HEK293 (cell line): ENCODE measurements around the gene FAM228B.
A peak's percentile ranks its signal among the peaks of the same experiment; 100 is the strongest.

Experiments
- CTCF ChIA-PET: fragments of 350-600 bp; formaldehyde crosslinking; extraction: SDS; loops from one replicate; lab custom pipeline; 2021; ENCODE audit warnings: antibody characterized with exemption; lab: Yijun Ruan, JAX
- POLR2A ChIA-PET: fragments of 300-600 bp; formaldehyde crosslinking; extraction: SDS; loops from one replicate; lab custom pipeline; 2020; ENCODE audit warnings: antibody characterized with exemption, inconsistent platforms; lab: Yijun Ruan, JAX
- H3K27ac ChIP-seq: fragments of 200-500 bp; sonication (Bioruptor generic); 2 replicates; pipeline ENCODE4 v1.5.1; 2014; ENCODE audit warnings: low read depth, low read length, control low read depth, inconsistent platforms; ENCODE audit errors: extremely low read depth
- H3K36me3 ChIP-seq, 2 experiments: fragments of 200-500 bp in 1 of 2; sonication (Bioruptor generic) in 1 of 2; 1 replicate in 1 of 2; 2 replicates in 1 of 2; pipeline ENCODE4 v1.5.1; 2014 to 2017; ENCODE audit warnings: inconsistent platforms in 2 of 2, low read length in 2 of 2; ENCODE audit not compliant: control insufficient read depth in 2 of 2, insufficient read depth in 1 of 2
- H3K4me1 ChIP-seq: fragments of 200-500 bp; sonication (Bioruptor generic); 2 replicates; pipeline ENCODE4 v1.5.1; 2014; ENCODE audit warnings: mild to moderate bottlenecking, low read length, inconsistent platforms; ENCODE audit not compliant: control insufficient read depth, insufficient read depth
- H3K4me3 ChIP-seq: 2 replicates; pipeline ENCODE4 v1.5.1; 2011; ENCODE audit warnings: low read depth, mild to moderate bottlenecking, control low read depth, low read length, moderate library complexity
- H3K9me3 ChIP-seq: fragments of 200-500 bp; sonication (Bioruptor generic); 2 replicates; pipeline ENCODE4 v1.5.1; 2014; ENCODE audit warnings: low read depth, low read length, inconsistent platforms; ENCODE audit not compliant: control insufficient read depth, insufficient read depth
- BCL11B ChIP-seq: fragments of 450-650 bp; formaldehyde crosslinking; IDR thresholded peaks from 2 replicates; pipeline ENCODE4 v1.5.1; 2016; ENCODE audit warnings: low read depth, missing biosample characterization, missing genetic modification characterization
- CTCF ChIP-seq: fragments of 450-650 bp; formaldehyde crosslinking; IDR thresholded peaks from 2 replicates; pipeline ENCODE4 v1.5.1; 2016; ENCODE audit warnings: missing biosample characterization, missing genetic modification characterization
- INSM2 ChIP-seq: fragments of 450-650 bp; formaldehyde crosslinking; IDR thresholded peaks from 2 replicates; pipeline ENCODE4 v1.5.1; 2016; ENCODE audit warnings: missing biosample characterization, missing genetic modification characterization
- KLF7 ChIP-seq: fragments of 450-650 bp; formaldehyde crosslinking; IDR thresholded peaks from 2 replicates; pipeline ENCODE4 v1.5.1; 2016; ENCODE audit warnings: missing biosample characterization, missing genetic modification characterization, borderline replicate concordance
- REPIN1 ChIP-seq: fragments of 450-650 bp; formaldehyde crosslinking; IDR thresholded peaks from 2 replicates; pipeline ENCODE4 v1.5.1; 2017; ENCODE audit warnings: missing biosample characterization, missing genetic modification characterization, low read depth
- SP3 ChIP-seq: fragments of 450-650 bp; formaldehyde crosslinking; IDR thresholded peaks from 2 replicates; pipeline ENCODE4 v1.5.1; 2016; ENCODE audit warnings: missing biosample characterization, missing genetic modification characterization
- ZBTB17 ChIP-seq: fragments of 450-650 bp; formaldehyde crosslinking; IDR thresholded peaks from 2 replicates; pipeline ENCODE4 v1.5.1; 2016; ENCODE audit warnings: missing biosample characterization, missing genetic modification characterization
- ZBTB48 ChIP-seq: fragments of 450-650 bp; formaldehyde crosslinking; IDR thresholded peaks from 2 replicates; pipeline ENCODE4 v1.5.1; 2016; ENCODE audit warnings: missing biosample characterization, missing genetic modification characterization
- ZNF10 ChIP-seq: fragments of 450-650 bp; formaldehyde crosslinking; IDR thresholded peaks from 2 replicates; pipeline ENCODE4 v1.5.1; 2017; ENCODE audit warnings: missing biosample characterization, missing genetic modification characterization
- ZNF157 ChIP-seq: fragments of 450-650 bp; formaldehyde crosslinking; IDR thresholded peaks from 2 replicates; pipeline ENCODE4 v1.5.1; 2016; ENCODE audit warnings: missing biosample characterization, missing genetic modification characterization
- ZNF16 ChIP-seq: fragments of 450-650 bp; formaldehyde crosslinking; IDR thresholded peaks from 2 replicates; pipeline ENCODE4 v1.5.1; 2016; ENCODE audit warnings: low read depth, missing biosample characterization, missing genetic modification characterization
- ZNF175 ChIP-seq: fragments of 450-650 bp; formaldehyde crosslinking; IDR thresholded peaks from 2 replicates; pipeline ENCODE4 v1.5.1; 2016; ENCODE audit warnings: missing biosample characterization, missing genetic modification characterization
- ZNF324 ChIP-seq: fragments of 450-650 bp; formaldehyde crosslinking; IDR thresholded peaks from 2 replicates; pipeline ENCODE4 v1.5.1; 2016; ENCODE audit warnings: missing biosample characterization, missing genetic modification characterization
- ZNF530 ChIP-seq: fragments of 450-650 bp; formaldehyde crosslinking; IDR thresholded peaks from 2 replicates; pipeline ENCODE4 v1.5.1; 2016; ENCODE audit warnings: low read depth, missing biosample characterization, missing genetic modification characterization
- ZNF544 ChIP-seq: fragments of 450-650 bp; formaldehyde crosslinking; IDR thresholded peaks from 2 replicates; pipeline ENCODE4 v1.5.0; 2017; ENCODE audit warnings: missing biosample characterization, missing genetic modification characterization
- ZNF555 ChIP-seq: fragments of 450-650 bp; formaldehyde crosslinking; conservative IDR thresholded peaks from 2 replicates; pipeline ENCODE4 v1.5.1; 2017; ENCODE audit warnings: missing biosample characterization, mild to moderate bottlenecking, missing genetic modification characterization, inconsistent platforms
- ZNF580 ChIP-seq: fragments of 450-650 bp; formaldehyde crosslinking; IDR thresholded peaks from 2 replicates; pipeline ENCODE4 v1.5.1; 2016; ENCODE audit warnings: missing biosample characterization, missing genetic modification characterization
- ZNF623 ChIP-seq: fragments of 450-650 bp; formaldehyde crosslinking; IDR thresholded peaks from 2 replicates; pipeline ENCODE4 v1.5.1; 2016; ENCODE audit warnings: missing biosample characterization, missing genetic modification characterization
- ZNF660 ChIP-seq: fragments of 450-650 bp; IDR thresholded peaks from 2 replicates; pipeline ENCODE4 v1.5.1; 2018; ENCODE audit warnings: missing biosample characterization, mild to moderate bottlenecking, missing genetic modification characterization
- ZNF670 ChIP-seq: fragments of 450-650 bp; formaldehyde crosslinking; IDR thresholded peaks from 2 replicates; pipeline ENCODE4 v1.5.1; 2016; ENCODE audit warnings: missing biosample characterization, missing genetic modification characterization, low read depth
- ZNF777 ChIP-seq: fragments of 450-650 bp; formaldehyde crosslinking; IDR thresholded peaks from 2 replicates; pipeline ENCODE4 v1.5.1; 2017; ENCODE audit warnings: missing biosample characterization, missing genetic modification characterization, borderline replicate concordance
- ZNF792 ChIP-seq: fragments of 450-650 bp; formaldehyde crosslinking; IDR thresholded peaks from 2 replicates; pipeline ENCODE4 v1.5.1; 2016; ENCODE audit warnings: missing biosample characterization, missing genetic modification characterization
- ZNF837 ChIP-seq: fragments of 450-650 bp; formaldehyde crosslinking; IDR thresholded peaks from 2 replicates; pipeline ENCODE4 v1.5.1; 2016; ENCODE audit warnings: missing biosample characterization, missing genetic modification characterization
- TF ChIP-seq, protein P1 (sequence below): fragments of 450-650 bp; formaldehyde crosslinking; IDR thresholded peaks from 2 replicates; pipeline ENCODE4 v1.5.1; 2016; ENCODE audit warnings: missing biosample characterization, missing genetic modification characterization
- TF ChIP-seq, protein P2 (sequence below): fragments of 450-650 bp; formaldehyde crosslinking; IDR thresholded peaks from 2 replicates; pipeline ENCODE4 v1.5.1; 2016; ENCODE audit warnings: missing biosample characterization, missing genetic modification characterization

The FAM228B gene

DNA sequence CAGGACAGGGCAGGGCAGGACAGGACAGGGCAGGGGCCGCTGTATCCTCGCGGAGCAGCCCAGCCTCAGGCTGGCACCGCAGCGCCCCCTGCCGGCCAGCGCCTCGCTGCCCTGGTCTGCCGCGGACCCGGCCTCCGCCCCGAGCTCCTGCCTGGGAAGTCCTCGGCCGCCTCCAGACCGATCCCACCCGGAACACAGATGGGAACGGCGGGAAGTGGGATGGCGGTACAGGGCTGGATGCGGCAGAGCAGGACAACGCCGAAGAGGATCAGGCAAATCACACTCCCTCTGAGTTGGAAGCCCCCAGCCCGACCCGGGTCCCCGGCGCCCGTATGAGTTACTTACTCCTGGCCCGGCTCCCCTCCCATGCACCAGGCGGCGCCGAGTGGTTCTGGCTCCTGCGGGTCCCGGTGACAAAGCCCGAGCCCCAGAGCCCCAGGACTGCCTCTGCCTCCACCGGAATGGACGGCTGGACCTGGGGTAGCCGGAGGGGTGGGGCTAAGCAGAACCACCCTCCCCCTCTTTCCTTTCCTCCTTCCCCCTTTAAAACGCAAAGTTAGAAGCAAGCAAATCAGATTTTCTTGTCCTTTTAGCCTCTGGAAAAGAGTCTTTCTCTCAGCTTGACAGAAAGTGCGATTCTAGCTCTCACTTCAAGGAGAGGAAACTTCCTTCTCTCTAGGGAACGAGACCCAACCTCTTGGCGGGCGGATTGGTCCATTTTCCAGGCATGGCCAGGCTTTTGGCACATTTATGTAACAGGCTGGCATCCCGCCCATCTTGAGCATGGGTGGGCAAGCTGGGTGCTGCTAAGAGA, 38.7 kb upstream of the FAM228B start, which contains the start of gene TP53I3:
TSS of gene TP53I3 (minus strand) at position 449 of the 814 bp plus-strand sequence. CDS start 508 bp downstream, outside the sequence.
- ChIA-PET CTCF (interaction anchor here (0.5 to 3.1 kb wide), 35 partner anchors 9 to 560 kb away, joined by 3 to 23 read pairs (median 4); partner anchors contain the start of gene ATAD2B), POLR2A (interaction anchor here (0.6 to 2.4 kb wide), 9 partner anchors 8 to 260 kb away, joined by 3 to 14 read pairs (median 4); partner anchors contain the start of genes ATAD2B, SF3B6 and WDCP)
- Histone ChIP-seq H3K9me3 (no peaks in the 10 kb centered on the region), H3K36me3 (peaks cover 3 to 43% of the 10 kb centered on the region in 2 experiments; a peak in 2 of 3 replicates), H3K27ac (peak within 1 kb of the TSS; percentile 79), H3K4me1 (no peaks in the 10 kb centered on the region), H3K4me3 (peak within 1 kb of the TSS; percentile 68)
- no peak for TF ChIP-seq ZNF670
- TF ChIP-seq ZBTB17 (tag by site-specific recombination): peak; percentile 95
- TF ChIP-seq ZNF580 (tag by site-specific recombination): no peak
- no peak for TF ChIP-seq ZNF324 (tag by site-specific recombination)
- TF ChIP-seq ZNF555 (tag by site-specific recombination): no peak
- no peak for TF ChIP-seq ZNF544 (tag by site-specific recombination)
- no peak for TF ChIP-seq INSM2 (tag by site-specific recombination)
- TF ChIP-seq ZNF16 (tag by site-specific recombination): no peak
- TF ChIP-seq ZNF10 (tag by site-specific recombination): no peak
- TF ChIP-seq CTCF (tag by site-specific recombination): peak; percentile 99
- no peak for TF ChIP-seq KLF7
- TF ChIP-seq SP3 (tag by site-specific recombination): peak; percentile 27
- TF ChIP-seq ZNF175 (tag by site-specific recombination): no peak
- TF ChIP-seq, protein P1, sequence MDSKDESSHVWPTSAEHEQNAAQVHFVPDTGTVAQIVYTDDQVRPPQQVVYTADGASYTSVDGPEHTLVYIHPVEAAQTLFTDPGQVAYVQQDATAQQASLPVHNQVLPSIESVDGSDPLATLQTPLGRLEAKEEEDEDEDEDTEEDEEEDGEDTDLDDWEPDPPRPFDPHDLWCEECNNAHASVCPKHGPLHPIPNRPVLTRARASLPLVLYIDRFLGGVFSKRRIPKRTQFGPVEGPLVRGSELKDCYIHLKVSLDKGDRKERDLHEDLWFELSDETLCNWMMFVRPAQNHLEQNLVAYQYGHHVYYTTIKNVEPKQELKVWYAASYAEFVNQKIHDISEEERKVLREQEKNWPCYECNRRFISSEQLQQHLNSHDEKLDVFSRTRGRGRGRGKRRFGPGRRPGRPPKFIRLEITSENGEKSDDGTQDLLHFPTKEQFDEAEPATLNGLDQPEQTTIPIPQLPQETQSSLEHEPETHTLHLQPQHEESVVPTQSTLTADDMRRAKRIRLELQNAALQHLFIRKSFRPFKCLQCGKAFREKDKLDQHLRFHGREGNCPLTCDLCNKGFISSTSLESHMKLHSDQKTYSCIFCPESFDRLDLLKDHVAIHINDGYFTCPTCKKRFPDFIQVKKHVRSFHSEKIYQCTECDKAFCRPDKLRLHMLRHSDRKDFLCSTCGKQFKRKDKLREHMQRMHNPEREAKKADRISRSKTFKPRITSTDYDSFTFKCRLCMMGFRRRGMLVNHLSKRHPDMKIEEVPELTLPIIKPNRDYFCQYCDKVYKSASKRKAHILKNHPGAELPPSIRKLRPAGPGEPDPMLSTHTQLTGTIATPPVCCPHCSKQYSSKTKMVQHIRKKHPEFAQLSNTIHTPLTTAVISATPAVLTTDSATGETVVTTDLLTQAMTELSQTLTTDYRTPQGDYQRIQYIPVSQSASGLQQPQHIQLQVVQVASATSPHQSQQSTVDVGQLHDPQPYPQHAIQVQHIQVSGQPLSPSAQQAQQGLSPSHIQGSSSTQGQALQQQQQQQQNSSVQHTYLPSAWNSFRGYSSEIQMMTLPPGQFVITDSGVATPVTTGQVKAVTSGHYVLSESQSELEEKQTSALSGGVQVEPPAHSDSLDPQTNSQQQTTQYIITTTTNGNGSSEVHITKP (tag by site-specific recombination): peak; percentile 98
- TF ChIP-seq REPIN1 (tag by site-specific recombination): 0 out of 2 replicates have a peak, but pooled peaks have one; percentile 31
- TF ChIP-seq ZNF623 (tag by site-specific recombination): no peak
- no peak for TF ChIP-seq ZNF837 (tag by site-specific recombination)
- TF ChIP-seq ZBTB48: peak; percentile 63; the same call in 1 of the 2 replicates
- no peak for TF ChIP-seq ZNF777 (tag by site-specific recombination)
- no peak for TF ChIP-seq ZNF157 (tag by site-specific recombination)
- TF ChIP-seq ZNF792 (tag by site-specific recombination): no peak
- peak; percentile 47; the same call in 1 of the 2 replicates for TF ChIP-seq ZNF660 (tag by site-specific recombination)
- TF ChIP-seq ZNF530 (tag by site-specific recombination): no peak
- TF ChIP-seq, protein P2, sequence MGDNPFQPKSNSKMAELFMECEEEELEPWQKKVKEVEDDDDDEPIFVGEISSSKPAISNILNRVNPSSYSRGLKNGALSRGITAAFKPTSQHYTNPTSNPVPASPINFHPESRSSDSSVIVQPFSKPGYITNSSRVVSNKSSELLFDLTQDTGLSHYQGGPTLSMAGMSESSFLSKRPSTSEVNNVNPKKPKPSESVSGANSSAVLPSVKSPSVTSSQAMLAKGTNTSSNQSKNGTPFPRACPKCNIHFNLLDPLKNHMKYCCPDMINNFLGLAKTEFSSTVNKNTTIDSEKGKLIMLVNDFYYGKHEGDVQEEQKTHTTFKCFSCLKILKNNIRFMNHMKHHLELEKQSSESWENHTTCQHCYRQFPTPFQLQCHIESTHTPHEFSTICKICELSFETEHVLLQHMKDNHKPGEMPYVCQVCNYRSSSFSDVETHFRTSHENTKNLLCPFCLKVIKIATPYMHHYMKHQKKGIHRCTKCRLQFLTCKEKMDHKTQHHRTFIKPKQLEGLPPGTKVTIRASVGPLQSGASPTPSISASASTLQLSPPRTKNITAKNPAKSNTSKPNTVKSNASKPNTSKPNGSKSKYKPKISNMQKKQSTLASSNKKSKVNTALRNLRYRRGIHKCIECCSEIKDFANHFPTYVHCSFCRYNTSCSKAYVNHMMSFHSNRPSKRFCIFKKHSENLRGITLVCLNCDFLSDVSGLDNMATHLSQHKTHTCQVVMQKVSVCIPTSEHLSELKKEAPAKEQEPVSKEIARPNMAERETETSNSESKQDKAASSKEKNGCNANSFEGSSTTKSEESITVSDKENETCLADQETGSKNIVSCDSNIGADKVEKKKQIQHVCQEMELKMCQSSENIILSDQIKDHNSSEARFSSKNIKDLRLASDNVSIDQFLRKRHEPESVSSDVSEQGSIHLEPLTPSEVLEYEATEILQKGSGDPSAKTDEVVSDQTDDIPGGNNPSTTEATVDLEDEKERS (tag by site-specific recombination): no peak
- no peak; the same call in 1 of the 2 replicates for TF ChIP-seq BCL11B
